HG03457 (cell line): ENCODE data around the gene LCN1.

Source experiments
- ATAC-seq: cut with Tn5 transposase; IDR thresholded peaks from one replicate; pipeline ENCODE4 v1.9.1; 2021; ENCODE audit warnings: moderate number of reproducible peaks; ENCODE audit not compliant: unreplicated experiment

Gene LCN1

DNA sequence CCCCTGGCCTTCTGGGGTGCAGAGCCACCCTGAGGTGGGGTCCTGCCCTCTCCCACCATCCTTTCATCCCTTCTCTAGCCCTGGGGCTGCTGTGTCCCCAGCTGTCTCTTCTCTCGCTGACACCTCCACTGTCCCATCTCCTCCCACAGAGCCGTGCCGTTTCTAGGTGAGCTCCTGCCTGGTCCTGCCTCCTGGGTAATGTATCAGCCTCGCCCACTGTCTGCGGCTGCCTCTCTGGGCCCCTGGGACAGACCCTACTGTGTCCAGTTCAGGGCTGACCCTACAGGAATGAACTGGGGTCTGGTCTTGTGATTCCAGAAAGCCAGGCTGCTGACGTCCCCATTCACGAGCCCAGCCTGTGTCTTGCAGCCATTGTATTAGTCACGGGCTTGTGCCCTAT, 44.4 kb downstream of the LCN1 start:
- no peak for ATAC-seq

DNA sequence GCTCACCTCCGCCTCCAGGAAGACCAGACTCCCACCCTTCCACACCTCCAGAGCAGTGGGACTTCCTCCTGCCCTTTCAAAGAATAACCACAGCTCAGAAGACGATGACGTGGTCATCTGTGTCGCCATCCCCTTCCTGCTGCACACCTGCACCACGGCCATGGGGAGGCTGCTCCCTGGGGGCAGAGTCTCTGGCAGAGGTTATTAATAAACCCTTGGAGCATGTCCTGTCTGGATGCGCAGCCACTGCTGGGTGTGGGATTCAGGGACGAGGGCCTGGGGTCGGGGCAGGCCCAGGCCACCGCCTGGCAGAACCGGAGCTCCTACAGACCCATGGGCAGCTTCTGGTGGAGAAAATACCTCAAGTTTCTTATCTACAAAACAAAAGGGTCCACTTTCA, 45.3 kb downstream of the LCN1 start:
- no peak for ATAC-seq

DNA sequence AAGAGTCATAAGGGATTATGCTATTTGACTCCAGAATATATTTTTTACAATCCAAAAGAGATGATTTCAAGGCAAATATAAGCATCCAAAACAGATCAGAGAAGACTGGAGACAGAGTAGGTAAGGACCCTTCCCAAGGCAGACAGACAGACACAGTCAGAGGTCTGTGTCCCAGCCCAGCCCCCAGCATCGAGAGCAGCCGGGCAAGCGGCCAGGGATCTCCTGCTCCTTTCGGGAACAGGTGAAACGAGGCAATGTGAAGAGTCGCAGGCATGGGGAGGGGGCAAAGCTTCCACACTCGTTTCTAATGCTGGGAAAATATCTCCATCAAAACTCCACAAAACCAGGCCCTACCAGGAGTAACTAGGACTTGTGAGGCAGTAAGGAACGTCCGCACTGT, 46.1 kb downstream of the LCN1 start:
- ATAC-seq = no peak

DNA sequence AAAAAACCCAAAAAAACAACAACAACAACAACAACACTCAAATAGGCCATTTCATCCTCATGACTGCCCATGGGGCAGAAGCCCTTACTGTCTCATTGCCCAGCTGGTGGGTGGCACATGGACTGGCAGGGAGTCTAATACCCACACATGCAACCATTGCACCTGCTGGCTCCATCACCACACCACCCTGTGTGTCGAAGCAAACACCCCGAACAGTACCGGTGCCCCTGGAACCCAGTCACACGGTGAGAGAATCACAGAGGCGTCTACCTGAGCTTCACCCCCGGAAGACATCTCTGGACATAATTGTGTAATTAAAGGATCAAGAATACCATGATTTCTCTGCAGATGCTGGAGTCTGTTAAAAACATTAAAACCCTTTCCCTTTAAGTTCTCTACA, 46.8 kb downstream of the LCN1 start:
- no peak for ATAC-seq

DNA sequence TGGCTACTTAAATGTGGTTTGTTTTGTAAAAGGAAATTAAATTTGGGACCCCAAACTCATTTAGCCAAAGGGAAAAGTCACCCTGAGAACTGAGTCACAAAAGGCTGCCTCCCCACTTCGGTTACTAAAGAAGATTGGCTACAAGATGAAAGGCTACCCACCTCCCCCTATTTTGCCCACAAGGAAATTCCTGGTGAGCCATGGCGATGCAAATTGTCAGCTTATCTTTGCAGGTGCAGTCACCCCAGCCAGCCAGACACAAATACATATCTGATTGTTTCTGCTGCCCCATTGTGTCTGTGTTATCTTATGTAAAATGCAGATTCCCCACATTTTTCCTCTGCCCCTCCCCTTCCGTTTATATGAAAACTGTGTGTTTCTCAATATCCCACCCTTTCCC, 49.2 kb downstream of the LCN1 start:
- ATAC-seq = no peak

DNA sequence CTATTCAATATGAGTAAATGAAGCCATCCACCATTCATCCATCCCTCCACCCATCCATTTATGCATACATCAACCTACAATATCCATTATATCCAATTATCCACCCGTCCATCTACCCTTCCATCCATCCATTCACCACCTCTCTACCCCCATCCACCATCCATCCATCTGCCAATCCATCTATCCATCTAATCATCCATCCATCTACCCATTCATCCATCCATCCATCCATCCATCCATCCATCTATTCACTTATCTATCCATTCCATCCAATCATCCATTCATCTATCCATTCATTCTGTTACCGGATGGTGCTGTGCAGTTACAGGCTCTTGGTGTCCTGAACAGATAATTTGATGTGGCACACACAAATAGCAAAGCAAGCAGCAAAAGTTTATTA, 51.0 kb downstream of the LCN1 start:
- no peak for ATAC-seq

DNA sequence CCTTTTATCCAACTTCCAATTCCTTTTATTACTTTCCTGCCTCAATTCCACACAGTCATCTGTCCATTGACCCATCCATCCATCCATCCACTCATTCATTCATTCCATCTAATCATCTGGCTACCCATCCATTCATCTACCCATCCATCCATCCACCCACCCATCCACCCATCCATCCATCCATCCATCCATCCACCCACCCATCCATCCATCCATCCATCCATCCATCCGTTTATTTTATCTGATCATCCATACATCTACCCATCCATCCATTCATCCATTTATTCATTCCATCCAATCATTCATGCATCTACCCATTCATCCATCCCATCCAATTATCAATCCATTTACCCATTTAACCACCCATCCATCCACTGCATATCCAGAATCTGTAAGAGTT, 51.9 kb downstream of the LCN1 start:
- no peak for ATAC-seq

DNA sequence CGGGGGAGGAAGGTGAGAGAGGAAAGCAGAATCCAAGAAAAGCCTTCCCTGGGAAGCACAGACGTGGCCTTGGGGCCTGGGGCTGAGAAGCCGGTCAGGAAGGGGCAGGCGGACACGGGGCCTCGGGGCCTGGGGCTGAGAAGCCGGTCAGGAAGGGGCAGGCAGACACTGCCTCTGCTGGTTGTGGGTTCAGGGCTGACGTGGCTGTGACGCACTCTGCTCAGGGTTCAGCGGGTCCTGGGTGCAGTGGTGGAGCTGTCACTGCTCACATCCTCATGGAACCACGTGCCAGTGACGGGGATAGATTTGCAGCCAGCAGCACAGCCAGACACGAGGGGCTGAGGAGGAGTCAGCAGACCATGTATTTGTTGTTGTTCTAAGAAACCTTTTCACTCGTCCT, 53.1 kb downstream of the LCN1 start:
- ATAC-seq = no peak

DNA sequence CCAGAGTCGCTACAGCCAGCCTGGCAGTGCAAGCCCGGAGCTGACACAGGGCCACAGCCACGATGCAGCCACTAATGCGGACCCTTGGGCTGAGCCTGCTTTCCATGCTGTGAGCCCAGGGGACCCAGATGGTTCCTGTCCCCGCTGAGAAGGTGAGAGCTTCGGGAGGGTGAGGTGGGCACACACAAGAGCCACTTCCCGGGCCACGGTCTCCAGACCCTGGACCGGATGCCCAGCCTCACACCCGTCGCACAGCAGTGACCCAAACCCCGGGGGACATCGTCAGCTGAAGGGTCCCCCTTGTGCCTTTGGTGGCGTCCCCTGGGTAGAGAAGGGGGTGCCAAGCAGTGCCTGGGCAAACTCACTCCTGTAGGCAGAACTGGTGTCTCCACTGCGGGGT, 53.7 kb downstream of the LCN1 start:
- no peak for ATAC-seq
